Adipocyte (in vitro differentiated cells): Measurements from ENCODE around the gene TEP1.
"Not testable (repeated sequence)": the region's sequence is repeated elsewhere in the genome, so short reads cannot be mapped to it uniquely, and the experiment has no call there.

Experiments used
- DNase-seq: peaks from one replicate; pipeline ENCODE4 v3.0.0-alpha.2; 2015; ENCODE audit warnings: low read depth
- H3K27me3 ChIP-seq: replicated peaks from 2 replicates; pipeline ENCODE4 v1.7.0; 2013; ENCODE audit warnings: mild to moderate bottlenecking, low read length, moderate library complexity; ENCODE audit not compliant: control insufficient read depth, insufficient read depth
- H3K36me3 ChIP-seq: 2 replicates; pipeline ENCODE4 v1.7.0; 2013; ENCODE audit warnings: low read length, mild to moderate bottlenecking, moderate library complexity; ENCODE audit not compliant: control insufficient read depth, insufficient read depth, severe bottlenecking
- H3K4me1 ChIP-seq: 2 replicates; pipeline ENCODE4 v1.7.0; 2013; ENCODE audit warnings: mild to moderate bottlenecking, low read length, moderate library complexity; ENCODE audit not compliant: control insufficient read depth, insufficient read depth
- H3K4me3 ChIP-seq: 2 replicates; pipeline ENCODE4 v1.7.0; 2013; ENCODE audit warnings: mild to moderate bottlenecking, low read length, moderate library complexity
- H3K9ac ChIP-seq: 2 replicates; pipeline ENCODE4 v1.7.0; 2013; ENCODE audit warnings: mild to moderate bottlenecking, low read length, moderate library complexity
- H3K9me3 ChIP-seq: 2 replicates; pipeline ENCODE4 v1.7.0; 2013; ENCODE audit warnings: mild to moderate bottlenecking, low read length, moderate library complexity; ENCODE audit not compliant: control insufficient read depth

Gene TEP1

GRCh38 chr14:20383032-20383431 lies 30.3 kb downstream of the TEP1 start:
- no peak overlapping the region for H3K4me3 ChIP-seq
- H3K4me1 ChIP-seq, result no peaks in the 10 kb centered on the region
- no peaks in the 10 kb centered on the region for H3K9me3 ChIP-seq
- DNase-seq, result no peak
- no peaks in the 10 kb centered on the region for H3K27me3 ChIP-seq
- H3K36me3 ChIP-seq, result peaks cover 96% of the 10 kb centered on the region
- no peak overlapping the region for H3K9ac ChIP-seq

GRCh38 chr14:20382526-20382925 lies 30.8 kb downstream of the TEP1 start:
- Histone ChIP-seq H3K4me1 (no peaks in the 10 kb centered on the region), H3K4me3 (no peak overlapping the region), H3K36me3 (peaks cover 96% of the 10 kb centered on the region), H3K27me3 (no peaks in the 10 kb centered on the region), H3K9me3 (no peaks in the 10 kb centered on the region), H3K9ac (no peak overlapping the region)
- no peak for DNase-seq

DNA sequence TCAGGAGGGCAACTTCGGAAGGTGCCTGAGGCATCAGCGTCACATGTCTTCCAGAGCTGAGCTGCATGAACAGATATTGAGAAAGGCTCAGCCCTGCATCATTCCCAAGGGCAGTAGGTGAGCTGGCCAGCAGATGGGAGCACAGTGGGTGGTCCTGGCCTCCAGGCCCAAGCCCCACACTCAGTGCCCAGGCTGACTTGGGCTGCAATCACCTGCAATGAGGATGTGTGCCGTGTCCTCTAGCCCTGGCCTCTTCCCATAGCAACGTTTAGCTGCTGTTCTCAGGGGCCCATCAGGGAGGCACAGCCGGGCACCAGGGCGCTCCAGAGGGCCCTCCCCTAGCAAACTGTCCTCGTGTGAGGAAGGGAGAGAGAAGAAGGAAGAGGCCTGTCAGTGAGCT lies 32.0 kb downstream of the TEP1 start:
- Histone ChIP-seq H3K4me1 (no peaks in the 10 kb centered on the region), H3K36me3 (peaks cover 100% of the 10 kb centered on the region), H3K9me3 (no peaks in the 10 kb centered on the region), H3K4me3 (no peak overlapping the region), H3K9ac (no peak overlapping the region), H3K27me3 (no peaks in the 10 kb centered on the region)
- no peak for DNase-seq

- Histone ChIP-seq H3K4me1 (no peaks in the 10 kb centered on the region), H3K27me3 (no peaks in the 10 kb centered on the region), H3K4me3 (no peak overlapping the region), H3K9ac (no peak overlapping the region), H3K36me3 (peaks cover 100% of the 10 kb centered on the region), H3K9me3 (no peaks in the 10 kb centered on the region)
- DNase-seq, result no peak
Observed at GRCh38 chr14:20380681-20381080, 32.6 kb downstream of the TEP1 start.

GRCh38 chr14:20379743-20380142 lies 33.6 kb downstream of the TEP1 start:
- DNase-seq, result no peak
- H3K36me3 ChIP-seq, result peaks cover 100% of the 10 kb centered on the region

DNA sequence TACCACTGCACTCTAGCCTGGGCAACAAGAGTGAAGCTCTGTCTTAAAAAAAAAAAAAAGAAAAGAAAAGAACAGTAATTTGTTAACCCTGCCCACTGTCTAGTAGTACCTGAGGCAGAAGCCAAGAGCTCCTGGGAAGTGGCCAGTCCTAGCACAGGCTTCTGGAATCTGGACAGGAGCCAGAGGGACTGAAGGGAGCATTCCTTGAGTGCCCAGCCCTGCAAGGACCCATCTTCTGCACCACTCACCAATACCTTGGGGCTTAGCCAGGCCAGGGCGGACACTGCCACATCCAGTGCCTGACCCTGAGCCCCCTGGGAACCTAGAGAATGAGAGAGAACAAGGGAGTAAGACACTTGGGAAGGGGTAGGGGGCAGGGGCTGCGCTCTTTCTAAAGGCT lies 36.1 kb downstream of the TEP1 start:
- no peaks in the 10 kb centered on the region for H3K4me1 ChIP-seq
- no peak for DNase-seq
- peaks cover 100% of the 10 kb centered on the region for H3K36me3 ChIP-seq

More at GRCh38 chr14:20379743-20380142, 33.6 kb downstream of the TEP1 start:
- Histone ChIP-seq H3K27me3 (no peaks in the 10 kb centered on the region), H3K4me1 (no peaks in the 10 kb centered on the region), H3K9ac (no peak overlapping the region), H3K4me3 (no peak overlapping the region), H3K9me3 (no peaks in the 10 kb centered on the region)

DNA sequence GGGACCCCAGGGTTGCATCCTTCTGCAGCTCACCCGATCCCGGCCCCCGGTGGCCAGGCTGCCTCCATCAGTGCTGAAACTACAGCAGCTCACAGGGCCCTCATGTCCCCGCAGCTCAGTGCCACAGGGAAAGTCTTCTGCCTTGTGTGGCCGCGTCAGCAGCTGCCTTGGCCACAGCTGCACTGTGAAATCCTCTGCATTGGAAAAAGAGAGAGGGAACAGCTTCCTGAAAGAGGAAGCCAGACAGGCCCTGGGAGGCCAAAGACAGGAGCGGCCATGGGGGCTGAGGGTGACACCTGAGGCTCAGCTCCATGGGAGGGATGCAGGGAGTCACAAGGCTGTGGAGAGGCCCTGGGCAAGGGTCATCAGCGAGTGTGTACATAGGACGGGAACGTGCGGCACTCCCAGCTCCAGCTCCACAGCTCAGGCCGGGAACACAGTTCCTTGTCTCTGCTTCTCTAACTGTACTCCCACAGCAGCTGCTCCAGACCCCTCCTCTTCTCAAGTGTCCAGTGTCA lies 37.2 kb downstream of the TEP1 start:
- H3K4me3 ChIP-seq, result no peak overlapping the region
- DNase-seq, result no peak
- no peaks in the 10 kb centered on the region for H3K4me1 ChIP-seq
- H3K36me3 ChIP-seq, result peaks cover 100% of the 10 kb centered on the region
- no peaks in the 10 kb centered on the region for H3K9me3 ChIP-seq
- H3K27me3 ChIP-seq, result no peaks in the 10 kb centered on the region
- no peak overlapping the region for H3K9ac ChIP-seq

More for the DNA sequence above, 36.1 kb downstream of the TEP1 start:
- no peaks in the 10 kb centered on the region for H3K9me3 ChIP-seq
- H3K4me3 ChIP-seq, result no peak overlapping the region
- H3K9ac ChIP-seq, result no peak overlapping the region
- H3K27me3 ChIP-seq, result no peaks in the 10 kb centered on the region

DNA sequence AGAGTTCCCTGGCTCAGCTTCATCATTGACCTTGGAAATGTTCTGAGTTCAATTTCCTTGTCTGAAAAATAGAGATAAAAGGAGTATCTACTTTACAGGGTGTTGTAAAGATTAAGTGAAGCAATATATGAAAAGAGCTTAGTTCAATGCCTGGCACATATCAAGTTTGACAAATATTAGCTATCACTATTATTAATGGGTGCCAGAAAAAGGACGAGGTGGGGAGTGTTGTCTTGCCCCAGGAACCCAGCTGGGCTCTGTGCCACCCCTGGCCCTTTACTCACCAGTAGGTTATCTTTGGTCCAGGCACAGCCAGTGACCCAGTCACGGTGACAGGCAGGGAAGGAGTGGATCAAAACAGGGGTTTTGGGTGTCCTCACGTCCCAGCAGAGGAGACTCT lies 37.8 kb downstream of the TEP1 start:
- no peaks in the 10 kb centered on the region for H3K27me3 ChIP-seq
- peaks cover 100% of the 10 kb centered on the region for H3K36me3 ChIP-seq
- H3K4me3 ChIP-seq, result no peak overlapping the region
- no peaks in the 10 kb centered on the region for H3K4me1 ChIP-seq
- H3K9me3 ChIP-seq, result no peaks in the 10 kb centered on the region
- no peak overlapping the region for H3K9ac ChIP-seq
- DNase-seq, result no peak

DNA sequence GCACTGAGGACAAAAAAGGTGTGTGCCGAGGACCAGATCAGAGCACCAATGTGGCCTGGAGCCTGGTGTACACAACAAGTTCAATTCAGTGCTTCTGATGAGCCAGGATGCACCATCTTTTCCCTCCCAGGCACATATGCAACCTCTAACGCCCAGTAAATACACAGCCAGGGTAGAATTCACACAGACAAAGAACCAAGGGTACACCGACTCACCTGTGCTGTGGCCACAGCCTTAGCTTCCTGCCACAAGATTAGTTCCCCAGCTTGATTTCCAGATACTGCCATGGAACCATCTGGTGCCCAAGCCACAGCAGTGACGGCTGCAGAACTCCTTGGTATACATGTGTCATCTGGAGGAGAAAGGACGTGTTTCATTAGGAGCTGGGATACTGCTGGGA lies 40.5 kb downstream of the TEP1 start:
- H3K4me1 ChIP-seq, result no peaks in the 10 kb centered on the region
- H3K36me3 ChIP-seq, result peaks cover 98% of the 10 kb centered on the region
- no peak for DNase-seq
- no peaks in the 10 kb centered on the region for H3K9me3 ChIP-seq
- no peaks in the 10 kb centered on the region for H3K27me3 ChIP-seq
- H3K4me3 ChIP-seq, result no peak overlapping the region
- no peak overlapping the region for H3K9ac ChIP-seq

DNA sequence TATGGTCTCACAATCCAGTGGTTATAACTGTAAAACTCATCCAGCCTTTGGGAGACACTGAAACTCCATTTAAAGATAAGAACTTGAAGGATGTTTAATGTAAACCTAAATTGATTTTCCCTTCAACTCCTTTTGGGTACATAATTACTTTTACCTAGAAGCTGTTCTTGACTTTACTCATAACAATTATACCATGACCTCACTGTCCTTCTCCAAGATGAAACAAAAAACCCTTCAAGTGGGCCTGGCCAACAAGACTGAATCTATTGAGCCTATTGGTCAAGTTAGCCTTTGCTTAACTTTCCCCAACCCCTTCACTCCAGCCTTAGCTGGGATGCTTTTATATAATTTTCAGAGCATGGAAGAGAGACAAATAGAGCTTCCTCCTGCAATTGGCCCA lies 47.4 kb downstream of the TEP1 start:
- Histone ChIP-seq H3K27me3 (no peaks in the 10 kb centered on the region), H3K9ac (no peak overlapping the region), H3K36me3 (peaks cover 79% of the 10 kb centered on the region), H3K9me3 (no peaks in the 10 kb centered on the region), H3K4me3 (no peak overlapping the region), H3K4me1 (no peaks in the 10 kb centered on the region)
- no peak for DNase-seq

- H3K4me3 ChIP-seq, H3K9ac ChIP-seq, H3K9me3 ChIP-seq, DNase-seq, H3K4me1 ChIP-seq, H3K27me3 ChIP-seq: not testable (repeated sequence)
- peaks cover 80% of the 10 kb centered on the region for H3K36me3 ChIP-seq
Observed at GRCh38 chr14:20358474-20358873, 54.8 kb downstream of the TEP1 start.

DNA sequence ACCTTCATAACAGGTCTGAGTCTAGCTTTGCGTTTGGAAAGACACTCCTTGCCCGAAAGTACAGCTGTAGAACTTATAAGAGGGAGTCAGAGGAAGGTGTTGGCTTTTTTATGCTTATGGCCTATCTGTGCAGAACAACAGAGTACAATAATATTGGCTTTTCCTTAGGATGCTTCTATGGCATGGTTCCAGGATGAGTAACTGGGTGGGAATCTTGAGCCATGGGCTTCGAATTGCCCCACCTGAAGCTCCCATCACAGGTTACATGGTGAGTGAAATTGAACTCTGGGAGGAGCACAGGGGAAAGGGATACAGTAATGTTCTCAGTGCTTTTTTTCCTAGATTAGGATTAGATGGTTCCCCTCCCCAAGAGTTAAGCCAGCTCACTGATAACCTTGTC lies 56.9 kb downstream of the TEP1 start:
- peaks cover 79% of the 10 kb centered on the region for H3K36me3 ChIP-seq

More for the DNA sequence above, 56.9 kb downstream of the TEP1 start:
- DNase-seq, result no peak
- Histone ChIP-seq H3K9ac (no peak overlapping the region), H3K27me3 (no peaks in the 10 kb centered on the region), H3K9me3 (no peaks in the 10 kb centered on the region), H3K4me1 (no peaks in the 10 kb centered on the region), H3K4me3 (no peak overlapping the region)
